GM19463 (cell line): ENCODE data around the gene VPS26C.
"Not testable (repeated sequence)": the region's sequence is repeated elsewhere in the genome, so short reads cannot be mapped to it uniquely, and the experiment has no call there.

Experiments
- ATAC-seq: cut with Tn5 transposase; IDR thresholded peaks from one replicate; pipeline ENCODE4 v1.9.1; 2021; ENCODE audit warnings: mild to moderate bottlenecking, moderate library complexity; ENCODE audit not compliant: unreplicated experiment

VPS26C gene

GRCh38 chr21:37267269-37268185 lies at the start of gene VPS26C:
TSS of gene VPS26C (minus strand) at chr21:37267334. CDS start at chr21:37267294, 40 bp downstream.
- ATAC-seq = peak; percentile 88

DNA sequence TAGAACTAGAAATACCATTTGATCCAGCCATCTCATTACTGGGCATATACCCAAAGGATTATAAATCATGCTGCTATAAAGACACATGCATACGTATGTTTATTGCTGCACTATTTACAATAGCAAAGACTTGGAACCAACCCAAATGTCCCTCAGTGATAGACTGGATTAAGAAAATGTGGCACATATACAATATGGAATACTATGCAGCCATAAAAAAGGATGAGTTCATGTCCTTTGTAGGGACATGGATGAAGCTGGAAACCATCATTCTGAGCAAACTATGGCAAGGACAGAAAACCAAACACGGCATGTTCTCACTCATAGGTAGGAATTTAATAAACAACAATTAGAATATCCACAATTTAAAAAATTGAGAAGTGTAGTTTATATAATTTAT lies 48.9 kb upstream of the VPS26C start:
- ATAC-seq = not testable (repeated sequence)

GRCh38 chr21:37300114-37300751 lies 33.1 kb upstream of the VPS26C start:
- no peak for ATAC-seq

GRCh38 chr21:37297364-37297763 lies 30.2 kb upstream of the VPS26C start:
- no peak for ATAC-seq

DNA sequence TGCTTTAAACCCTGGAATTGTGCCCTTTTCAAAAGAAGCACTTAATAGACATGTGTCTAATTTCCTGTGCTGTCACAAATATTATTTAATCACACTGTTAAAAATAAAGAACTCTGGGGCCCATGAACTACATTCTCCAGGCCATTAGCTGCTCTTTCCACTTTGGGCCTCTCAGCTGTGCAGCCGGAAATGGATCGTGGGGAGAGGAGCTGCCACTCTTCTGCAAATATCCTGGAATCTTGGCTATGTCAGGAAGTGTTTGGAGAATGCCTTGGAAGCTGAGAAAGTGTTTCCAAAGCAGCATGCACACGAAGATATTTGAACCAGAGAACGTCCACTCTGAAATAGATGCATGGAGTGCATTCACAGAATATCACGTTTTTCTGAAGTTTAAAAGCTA lies 27.5 kb upstream of the VPS26C start:
- no peak for ATAC-seq

- no peak for ATAC-seq
These were observed 25.8 kb upstream of the VPS26C start for GRCh38 chr21:37292941-37293340.

DNA sequence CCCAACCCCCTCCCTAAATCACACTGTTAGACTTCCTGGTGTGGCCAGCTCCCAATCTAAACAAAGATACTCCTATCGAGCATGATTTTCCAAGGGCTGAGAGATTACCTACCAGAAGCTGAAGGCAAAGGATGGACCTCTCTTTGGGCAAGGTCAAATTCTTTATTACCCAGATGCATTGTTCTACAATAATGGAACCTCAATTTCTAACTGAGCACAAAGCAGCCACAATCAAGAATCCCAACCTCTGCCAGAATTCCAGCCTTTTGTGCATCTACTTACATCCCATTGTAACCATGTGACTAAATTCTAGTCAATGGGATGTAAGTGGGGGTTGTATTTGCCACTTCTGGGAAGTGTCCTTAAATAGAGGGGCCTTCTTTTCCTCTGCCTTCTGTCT lies 24.9 kb upstream of the VPS26C start:
- ATAC-seq = no peak

DNA sequence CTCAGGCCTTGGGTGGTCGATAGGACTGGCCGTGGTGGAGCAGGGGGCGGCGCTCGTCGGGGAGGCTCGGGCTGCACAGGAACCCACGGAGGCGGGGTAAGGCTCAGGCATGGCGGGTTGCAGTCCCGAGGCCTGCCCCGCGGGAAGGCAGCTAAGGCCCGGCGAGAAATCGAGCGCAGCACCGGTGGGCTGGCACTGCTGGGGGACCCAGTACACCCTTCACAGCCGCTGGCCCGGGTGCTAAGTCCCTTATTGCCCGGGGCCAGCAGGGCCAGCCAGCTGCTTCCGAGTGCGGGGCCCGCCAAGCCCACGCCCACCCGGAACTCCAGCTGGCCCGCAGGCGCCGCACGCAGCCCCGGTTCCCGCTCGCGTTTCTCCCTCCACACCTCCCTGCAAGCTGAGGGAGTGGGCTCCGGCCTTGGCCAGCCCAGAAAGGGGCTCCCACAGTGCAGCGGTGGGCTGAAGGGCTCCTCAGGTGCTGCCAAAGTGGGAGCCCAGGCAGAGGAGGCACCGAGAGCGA lies 16.1 kb upstream of the VPS26C start:
- not testable (repeated sequence) for ATAC-seq

DNA sequence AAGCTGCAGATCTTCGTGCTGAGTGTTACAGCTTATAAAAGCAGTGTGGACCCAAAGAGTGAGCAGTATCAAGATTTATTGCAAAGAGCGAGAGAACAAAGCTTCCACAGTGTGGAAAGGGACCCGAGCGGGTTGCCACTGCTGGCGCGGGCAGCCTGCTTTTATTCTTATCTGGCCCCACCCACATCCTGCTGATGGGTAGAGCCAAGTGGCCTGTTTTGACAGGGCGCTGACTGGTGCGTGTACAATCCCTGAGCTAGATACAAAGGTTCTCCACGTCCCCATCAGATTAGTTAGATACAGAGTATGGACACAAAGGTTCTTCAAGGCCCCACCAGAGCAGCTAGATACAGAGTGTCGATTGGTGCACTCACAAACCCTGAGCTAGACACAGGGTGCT lies 15.5 kb upstream of the VPS26C start:
- ATAC-seq = not testable (repeated sequence)

GRCh38 chr21:37281993-37282392 lies 14.9 kb upstream of the VPS26C start:
- no peak for ATAC-seq

DNA sequence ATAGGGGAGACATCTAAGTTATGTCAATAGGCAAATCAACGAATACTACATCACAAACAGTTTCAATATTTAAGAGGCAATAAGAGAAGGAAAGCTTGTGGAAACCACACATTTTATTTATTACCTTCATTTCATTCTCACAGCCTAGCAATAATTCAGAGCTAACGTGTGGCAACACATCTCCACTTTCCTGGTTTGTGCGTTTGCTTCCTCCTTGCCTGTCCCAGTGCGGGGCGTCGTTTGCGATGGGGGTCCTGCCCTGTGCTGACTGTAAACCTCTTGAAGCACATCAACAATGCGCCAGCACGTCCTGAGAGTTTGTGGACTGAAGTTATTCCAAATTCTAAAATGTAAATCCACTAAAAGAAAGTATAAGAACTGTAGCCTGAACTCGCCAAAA lies 14.4 kb upstream of the VPS26C start:
- no peak for ATAC-seq

DNA sequence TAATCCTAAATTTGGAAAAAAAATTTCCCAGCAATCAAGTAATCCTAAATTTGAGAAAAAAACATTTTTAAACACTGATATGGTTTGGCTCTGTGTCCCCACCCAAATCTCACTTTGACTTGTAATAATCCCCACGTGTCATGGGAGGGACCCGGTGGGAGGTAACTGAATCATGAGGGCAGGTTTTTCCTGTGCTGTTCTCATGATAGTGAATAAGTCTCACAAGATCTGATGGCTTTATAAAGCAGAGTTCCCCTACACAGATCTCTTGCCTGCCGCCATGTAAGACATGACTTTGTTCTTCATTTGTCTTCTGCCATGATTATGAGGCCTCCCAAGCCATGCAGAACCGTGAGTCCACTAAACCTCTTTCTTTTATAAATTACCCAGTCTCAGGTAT lies 12.1 kb upstream of the VPS26C start:
- ATAC-seq = not testable (repeated sequence)

DNA sequence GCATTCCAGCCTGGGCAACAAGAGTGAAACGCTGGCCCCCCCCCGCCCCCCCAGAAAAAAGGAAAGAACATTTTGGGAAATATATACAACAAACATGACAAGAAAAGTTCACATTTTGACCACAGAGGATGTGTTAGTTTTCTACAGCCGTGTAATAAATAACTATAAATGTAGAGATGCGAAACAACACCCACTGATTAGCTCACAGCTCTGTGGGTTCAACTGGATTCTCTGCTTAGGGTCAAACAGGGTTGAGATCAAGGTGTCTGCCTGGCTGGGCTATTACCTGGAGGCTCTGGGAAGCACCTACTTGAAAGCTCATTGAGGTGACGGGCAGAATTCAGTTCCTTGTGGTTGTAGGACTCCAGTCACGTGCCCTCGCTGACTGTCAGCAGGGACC lies 11.1 kb upstream of the VPS26C start:
- ATAC-seq = no peak

DNA sequence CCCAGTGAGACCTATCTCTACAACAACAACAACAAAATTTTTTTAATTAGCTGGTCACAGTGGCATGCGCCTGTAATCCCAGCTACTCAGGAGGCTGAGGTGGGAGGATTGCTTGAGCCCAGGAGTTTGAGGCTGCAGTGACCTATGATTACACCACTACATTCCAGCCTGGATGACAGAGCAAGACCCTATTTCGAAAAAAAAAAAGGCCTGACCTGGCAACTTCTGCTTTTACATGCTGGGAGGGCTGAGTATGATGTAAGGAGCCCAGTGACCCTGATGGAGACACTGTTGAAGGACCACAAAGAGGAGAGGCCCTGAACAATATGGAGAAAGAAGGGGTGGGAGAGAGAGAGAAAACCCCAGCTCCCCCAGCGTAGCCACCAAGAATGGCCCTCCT lies 9.2 kb upstream of the VPS26C start:
- no peak for ATAC-seq

DNA sequence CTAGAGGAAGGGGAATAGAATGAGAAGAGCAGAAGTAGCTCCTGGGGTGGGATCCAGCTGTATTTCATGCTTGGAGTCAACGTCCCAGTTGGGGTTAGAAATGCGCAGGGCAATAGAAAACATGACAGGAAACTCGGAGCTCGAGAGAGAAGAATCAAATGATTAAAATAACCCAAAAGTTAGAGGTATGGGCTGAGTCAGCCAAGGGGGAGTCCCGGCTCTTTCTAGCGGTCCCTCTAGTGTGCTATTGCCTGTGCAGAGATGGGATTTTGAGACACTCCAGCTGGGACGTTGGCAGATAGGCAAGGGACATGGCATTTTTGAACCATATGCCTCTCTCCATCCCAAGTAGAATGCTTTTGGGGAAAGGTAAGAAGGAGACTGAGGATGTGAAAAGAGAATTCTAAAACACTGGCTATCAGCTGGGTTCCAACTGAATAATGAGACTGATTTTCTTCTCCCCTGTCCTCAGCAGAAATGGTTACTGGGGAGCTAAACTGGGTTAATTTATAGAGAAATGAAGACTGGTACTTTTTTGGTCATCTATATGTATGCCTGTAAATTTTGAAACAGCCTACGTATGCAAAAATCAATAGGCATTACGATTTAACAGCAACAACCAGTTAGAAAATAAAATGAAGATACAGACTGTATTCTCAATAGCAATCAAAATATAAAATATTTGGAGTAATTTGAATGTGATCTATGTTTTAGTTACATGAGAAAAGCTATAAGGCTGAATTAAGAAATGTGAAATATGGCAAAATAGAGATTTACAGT lies 7.0 kb upstream of the VPS26C start:
- no peak for ATAC-seq

GRCh38 chr21:37273440-37273839 lies 6.3 kb upstream of the VPS26C start:
- ATAC-seq = no peak

DNA sequence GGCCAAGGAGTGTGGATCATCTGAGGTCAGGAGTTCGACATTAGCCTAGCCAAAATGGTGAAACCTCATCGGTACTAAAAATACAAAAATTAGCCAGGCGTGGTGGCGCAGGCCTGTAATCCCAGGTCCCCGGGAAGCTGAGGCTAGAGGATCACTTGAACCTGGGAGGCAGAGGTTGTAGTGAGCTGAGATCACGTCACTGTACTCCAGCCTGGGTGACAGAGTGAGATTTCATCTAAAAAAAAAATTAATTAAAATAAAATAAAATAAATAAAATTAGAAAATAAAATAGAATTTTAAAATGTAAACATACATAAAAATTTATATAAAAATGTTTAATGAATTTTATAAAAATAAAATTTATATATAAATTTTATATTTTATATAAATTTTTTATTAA lies 5.8 kb upstream of the VPS26C start:
- no peak for ATAC-seq

GRCh38 chr21:37270576-37271365 lies 3.6 kb upstream of the VPS26C start:
- ATAC-seq = no peak

DNA sequence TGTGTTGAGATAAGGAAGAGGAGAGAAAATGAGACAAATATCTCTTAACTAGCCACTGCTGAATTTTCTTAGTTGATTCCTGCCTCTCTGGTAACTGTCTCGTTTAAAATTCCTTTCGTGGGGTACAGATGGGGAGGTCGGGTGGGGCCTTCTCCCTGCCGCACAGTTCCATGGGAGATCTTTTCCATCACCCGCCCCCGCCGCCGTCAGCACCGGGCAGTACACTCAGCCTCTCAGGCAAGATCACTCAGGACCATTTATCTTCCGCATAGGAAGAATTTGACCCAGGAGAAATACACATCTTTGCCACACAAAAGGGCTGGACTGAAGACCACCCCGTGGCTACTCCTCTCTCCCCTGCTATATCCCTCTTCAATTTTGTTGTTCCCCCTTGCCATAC lies 2.3 kb upstream of the VPS26C start:
- no peak for ATAC-seq

DNA sequence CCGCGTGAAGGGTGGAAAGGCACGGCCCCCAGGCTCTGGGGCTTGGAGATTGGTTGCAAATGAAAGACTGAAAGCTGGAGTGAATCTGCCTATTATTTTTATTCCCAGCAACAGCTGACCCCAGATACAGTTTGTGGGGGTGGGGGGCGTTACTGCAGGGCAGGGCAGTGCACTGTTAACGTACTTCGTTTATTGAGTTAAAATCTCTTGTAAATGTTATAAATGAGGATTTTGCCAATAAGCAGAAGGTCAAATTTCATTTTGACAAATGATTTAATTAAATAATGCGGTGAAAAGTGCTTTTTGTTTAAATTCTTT lies 1.0 kb upstream of the VPS26C start:
- no peak for ATAC-seq
